ENCODE measurements around the gene C2CD2. TPM values are rescaled to one million over a fixed set of nuclear protein-coding genes. Genes with fewer than 3 reads are reported as not detected.
"Not testable (repeated sequence)": the region's sequence is repeated elsewhere in the genome, so short reads cannot be mapped to it uniquely, and the experiment has no call there.

Gene C2CD2
- total and polyA plus RNA-seq, 10 of the 15 experiments (the other 5 are each of a cell fraction or from before 2014, with no cell fraction given), result 2.2 to 30.9 (median 9.9) TPM

GRCh38 chr21:41960386-41960785 is 6.6 kb upstream of the C2CD2 start:
- intact Hi-C loops (cut with micrococcal nuclease; ENCODE audit: unreplicated experiment) (no loop called here), in situ Hi-C loops (cut with MboI) (no loop called here)
- RAD21 ChIA-PET (ENCODE audit: unreplicated experiment), result interaction anchor here (0.7 kb wide), 1 partner anchor 32 kb away, joined by 3 read pairs; no protein-coding TSS in a partner anchor
- POLR2A ChIA-PET, result no interaction called here
- no peak for TF ChIP-seq MXI1 (IDR thresholded peaks at IDR 0.05; ENCODE audit: low read depth, low read length)
- no peak for TF ChIP-seq USF1 (IDR thresholded peaks at IDR 0.05; ENCODE audit: borderline replicate concordance, extremely low read length, insufficient read depth, low read depth, low read length)
- TF ChIP-seq KDM1A (IDR thresholded peaks at IDR 0.05; ENCODE audit: borderline replicate concordance), result no peak
- no peak for DNase-seq (ENCODE audit: low read depth, low spot score)
- no peak overlapping the region for H3K4me3 ChIP-seq
- FAIRE-seq, result no peak
- no peaks in the 10 kb centered on the region for H3K9me3 ChIP-seq (replicated peaks; ENCODE audit: control insufficient read depth, insufficient read depth, low read length)
- no peaks in the 10 kb centered on the region for H4K20me1 ChIP-seq (ENCODE audit: control insufficient read depth, insufficient read depth)
- H3K79me2 ChIP-seq (ENCODE audit: control insufficient read depth, insufficient read depth, low read length), result no peaks in the 10 kb centered on the region
- no peaks in the 10 kb centered on the region for H3K36me3 ChIP-seq (ENCODE audit: control insufficient read depth in 2 of 2, insufficient read depth in 2 of 2, low read length in 1 of 2)
- peaks cover 16% of the 10 kb centered on the region for H3K4me1 ChIP-seq (ENCODE audit: control insufficient read depth, insufficient read depth, low read length)
- SMC1A ChIA-PET (ENCODE audit: uncharacterized antibody, unreplicated experiment), result interaction anchor here (1.0 kb wide), 1 partner anchor 192 kb away, joined by 3 read pairs; no protein-coding TSS in a partner anchor
- no TSS peak for BruUV-seq (replicated peaks)
- H2AFZ ChIP-seq (ENCODE audit: control insufficient read depth, low read depth, low read length), result no peak overlapping the region
- no peak overlapping the region for H3K9ac ChIP-seq (ENCODE audit: control insufficient read depth, insufficient read depth, low read length)
- no peak for ATAC-seq
- H3K27me3 ChIP-seq (replicated peaks in 1 of 2; ENCODE audit: control insufficient read depth in 2 of 2, insufficient read depth in 2 of 2, low read length in 1 of 2), result peaks cover 2% of the 10 kb centered on the region in 2 experiments; a peak in 3 of 4 replicates
- no peak overlapping the region for H3K27ac ChIP-seq (ENCODE audit: control insufficient read depth, insufficient read depth)
- WGBS (ENCODE audit: insufficient coverage, insufficient replicate concordance, low lambda C conversion rate, missing lambda C conversion rate), result 74% methylated on average over 8 of the region's 8 CpGs
- CTCF ChIA-PET, result no interaction called here
- H3K4me2 ChIP-seq (ENCODE audit: control insufficient read depth, insufficient read depth), result no peak overlapping the region

- intact Hi-C loops (cut with micrococcal nuclease; ENCODE audit: unreplicated experiment); in situ Hi-C loops (cut with MboI); ATAC-seq; H3K79me2 ChIP-seq (ENCODE audit: control insufficient read depth, insufficient read depth, low read length); H3K4me2 ChIP-seq (ENCODE audit: control insufficient read depth, insufficient read depth); POLR2A ChIA-PET; H3K36me3 ChIP-seq (ENCODE audit: control insufficient read depth in 2 of 2, insufficient read depth in 2 of 2, low read length in 1 of 2); FAIRE-seq; CTCF ChIA-PET; H4K20me1 ChIP-seq (ENCODE audit: control insufficient read depth, insufficient read depth); H3K4me3 ChIP-seq; DNase-seq (ENCODE audit: low read depth, low spot score); BruUV-seq (replicated peaks); H3K27ac ChIP-seq (ENCODE audit: control insufficient read depth, insufficient read depth); H3K9me3 ChIP-seq (replicated peaks; ENCODE audit: control insufficient read depth, insufficient read depth, low read length); H3K27me3 ChIP-seq (replicated peaks in 1 of 2; ENCODE audit: control insufficient read depth in 2 of 2, insufficient read depth in 2 of 2, low read length in 1 of 2); H2AFZ ChIP-seq (ENCODE audit: control insufficient read depth, low read depth, low read length); H3K9ac ChIP-seq (ENCODE audit: control insufficient read depth, insufficient read depth, low read length); RAD21 ChIA-PET (ENCODE audit: unreplicated experiment): not testable (repeated sequence)
- peaks cover 23% of the 10 kb centered on the region for H3K4me1 ChIP-seq (ENCODE audit: control insufficient read depth, insufficient read depth, low read length)
- SMC1A ChIA-PET (ENCODE audit: uncharacterized antibody, unreplicated experiment), result interaction anchor here (1.0 kb wide), 1 partner anchor 191 kb away, joined by 3 read pairs; no protein-coding TSS in a partner anchor
- 81% methylated on average over 10 of the region's 11 CpGs for WGBS (ENCODE audit: insufficient coverage, insufficient replicate concordance, low lambda C conversion rate, missing lambda C conversion rate)
Observed at GRCh38 chr21:41959697-41960096, 5.9 kb upstream of the C2CD2 start.

Data from GM12878 (cell line).